OCI-LY7 (cell line): ENCODE results near the gene LRRC73.

Experiments used
- EZH2phosphoT487 ChIP-seq: fragments of 200-600 bp; sonication (generic); IDR thresholded peaks from 2 replicates; pipeline ENCODE4 v1.6.1; 2018; ENCODE audit warnings: low read depth, borderline replicate concordance, mild to moderate bottlenecking, mixed run types, antibody characterized with exemption, low read length, moderate library complexity, mixed read lengths
- TF ChIP-seq, protein P1 (sequence below): fragments of 200-600 bp; sonication (generic); conservative IDR thresholded peaks from 2 replicates; pipeline ENCODE4 v1.5.1; 2014; ENCODE audit warnings: mild to moderate bottlenecking, antibody characterized with exemption, low read length, moderate library complexity, mixed read lengths

DNA sequence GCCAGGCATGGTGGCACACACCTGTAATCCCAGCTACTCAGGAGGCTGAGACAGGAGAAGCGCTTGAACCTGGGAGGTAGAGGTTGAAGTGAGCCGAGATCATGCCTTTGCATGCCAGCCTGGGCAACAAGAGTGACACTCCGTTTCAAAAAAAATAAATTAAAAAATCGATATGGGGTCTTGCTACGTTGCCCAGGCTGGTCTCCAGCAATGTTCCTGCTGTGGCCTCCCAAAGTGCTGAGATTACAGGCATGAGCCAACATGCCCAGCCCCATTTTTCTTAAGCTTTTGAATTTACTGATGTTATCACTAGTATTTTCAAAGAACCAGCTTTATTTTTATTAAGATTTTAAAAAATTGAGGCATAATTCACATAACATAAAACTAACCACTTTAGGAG, 30.4 kb upstream of the LRRC73 start:
- TF ChIP-seq, protein P1, sequence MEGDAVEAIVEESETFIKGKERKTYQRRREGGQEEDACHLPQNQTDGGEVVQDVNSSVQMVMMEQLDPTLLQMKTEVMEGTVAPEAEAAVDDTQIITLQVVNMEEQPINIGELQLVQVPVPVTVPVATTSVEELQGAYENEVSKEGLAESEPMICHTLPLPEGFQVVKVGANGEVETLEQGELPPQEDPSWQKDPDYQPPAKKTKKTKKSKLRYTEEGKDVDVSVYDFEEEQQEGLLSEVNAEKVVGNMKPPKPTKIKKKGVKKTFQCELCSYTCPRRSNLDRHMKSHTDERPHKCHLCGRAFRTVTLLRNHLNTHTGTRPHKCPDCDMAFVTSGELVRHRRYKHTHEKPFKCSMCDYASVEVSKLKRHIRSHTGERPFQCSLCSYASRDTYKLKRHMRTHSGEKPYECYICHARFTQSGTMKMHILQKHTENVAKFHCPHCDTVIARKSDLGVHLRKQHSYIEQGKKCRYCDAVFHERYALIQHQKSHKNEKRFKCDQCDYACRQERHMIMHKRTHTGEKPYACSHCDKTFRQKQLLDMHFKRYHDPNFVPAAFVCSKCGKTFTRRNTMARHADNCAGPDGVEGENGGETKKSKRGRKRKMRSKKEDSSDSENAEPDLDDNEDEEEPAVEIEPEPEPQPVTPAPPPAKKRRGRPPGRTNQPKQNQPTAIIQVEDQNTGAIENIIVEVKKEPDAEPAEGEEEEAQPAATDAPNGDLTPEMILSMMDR: no peak
- no peak for TF ChIP-seq EZH2phosphoT487
